Spleen (tissue), 7 donors: ENCODE data around the gene LCOR.

Experiments used
- CTCF ChIP-seq, 11 experiments: fragments of 200-600 bp in 7 of 11; fragments of 450-650 bp in 4 of 11; sonication (generic) in 4 of 11; IDR thresholded peaks in 8 of 11; conservative IDR thresholded peaks in 3 of 11; 1 replicate in 7 of 11; 2 replicates in 4 of 11; pipeline versions ENCODE4 v1.4.0 to v1.8.0; 2016 to 2021; ENCODE audit warnings: antibody characterized with exemption in 11 of 11, inconsistent platforms in 4 of 11, mild to moderate bottlenecking in 1 of 11
- POLR2A ChIP-seq, 3 donors: fragments of 450-650 bp; IDR thresholded peaks; one replicate each; pipeline ENCODE4 v1.5.1; 2017; ENCODE audit warnings: antibody characterized with exemption in 3 of 3, mild to moderate bottlenecking in 1 of 3
- donor health status: DM: no; HTN: no; CAD: no; lungs with moderate emphysema.
- donor health status: DM: no; HTN: no; CAD: no.
- donor health status: DM: no; HTN: no; CAD: no.

DNA sequence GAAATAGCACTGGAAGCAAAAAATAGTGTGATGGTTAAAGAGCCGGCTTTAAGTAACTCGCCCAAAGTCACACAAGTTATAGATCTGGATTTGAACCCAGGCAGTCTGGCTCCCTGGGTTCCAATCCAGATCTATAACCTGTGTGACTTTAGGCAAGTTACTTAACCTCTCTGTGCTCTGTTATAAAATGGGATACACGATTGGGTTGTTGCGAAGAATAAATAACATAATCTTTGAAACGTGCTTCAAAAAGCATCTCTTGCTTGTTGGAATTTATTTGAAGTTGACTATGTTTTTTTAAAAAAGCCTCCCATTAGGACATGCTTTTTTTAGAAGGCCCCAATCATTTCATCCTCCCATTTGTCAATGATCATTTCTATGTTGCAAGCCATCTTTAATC lies 3.5 kb upstream of the LCOR start:
- TF ChIP-seq CTCF (IDR thresholded peaks at IDR 0.05 in 8 of 11, conservative IDR thresholded peaks at IDR 0.05 in 3 of 11) (no peak), POLR2A (IDR thresholded peaks at IDR 0.05) (no peak)
